Measurements from ENCODE around the gene PSMB10.
A peak's percentile ranks its signal among the peaks of the same experiment; 100 is the strongest.

PSMB10 gene

DNA sequence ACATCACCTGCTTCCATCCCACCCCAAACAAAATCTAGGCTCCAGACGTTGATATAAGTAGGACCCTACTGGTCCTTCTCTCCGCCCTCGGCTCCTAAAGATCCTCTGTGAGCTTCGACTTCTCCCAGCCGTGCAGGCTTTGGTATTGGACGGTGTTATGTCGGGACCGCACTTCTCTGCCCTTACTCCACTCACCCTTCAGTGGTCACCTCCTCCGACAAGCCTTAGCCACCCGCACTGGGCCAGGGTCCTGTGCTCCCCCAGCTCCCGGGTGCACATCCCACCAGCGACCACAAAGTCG, 1.6 kb downstream of the PSMB10 start:
- Histone ChIP-seq H3K36me3 (replicated peaks; ENCODE audit: low read depth, low read length) (peaks cover 54% of the 10 kb centered on the region), H3K27me3 (ENCODE audit: low read depth, low read length) (no peaks in the 10 kb centered on the region), H4K20me1 (ENCODE audit: insufficient read depth, low read length) (peaks cover 8% of the 10 kb centered on the region), H3K4me1 (ENCODE audit: low read length) (peaks cover 19% of the 10 kb centered on the region), H3K4me3 (ENCODE audit: low read length) (peak overlapping the region; percentile 93), H3K79me2 (ENCODE audit: low read length) (peaks cover 42% of the 10 kb centered on the region), H3K9ac (ENCODE audit: low read length) (peak overlapping the region; percentile 48; the same call in 1 of the 2 replicates), H3K27ac (ENCODE audit: low read length) (peak overlapping the region; percentile 16; the same call in 1 of the 2 replicates), H2AFZ (ENCODE audit: low read depth, low read length) (no peak overlapping the region), H3K9me3 (ENCODE audit: insufficient read depth, low read length) (no peaks in the 10 kb centered on the region), H3K4me2 (ENCODE audit: low read length) (peak overlapping the region; percentile 96)
- TF ChIP-seq EZH2phosphoT487 (IDR thresholded peaks at IDR 0.05; ENCODE audit: low read depth) = no peak
- TF ChIP-seq, protein P1, sequence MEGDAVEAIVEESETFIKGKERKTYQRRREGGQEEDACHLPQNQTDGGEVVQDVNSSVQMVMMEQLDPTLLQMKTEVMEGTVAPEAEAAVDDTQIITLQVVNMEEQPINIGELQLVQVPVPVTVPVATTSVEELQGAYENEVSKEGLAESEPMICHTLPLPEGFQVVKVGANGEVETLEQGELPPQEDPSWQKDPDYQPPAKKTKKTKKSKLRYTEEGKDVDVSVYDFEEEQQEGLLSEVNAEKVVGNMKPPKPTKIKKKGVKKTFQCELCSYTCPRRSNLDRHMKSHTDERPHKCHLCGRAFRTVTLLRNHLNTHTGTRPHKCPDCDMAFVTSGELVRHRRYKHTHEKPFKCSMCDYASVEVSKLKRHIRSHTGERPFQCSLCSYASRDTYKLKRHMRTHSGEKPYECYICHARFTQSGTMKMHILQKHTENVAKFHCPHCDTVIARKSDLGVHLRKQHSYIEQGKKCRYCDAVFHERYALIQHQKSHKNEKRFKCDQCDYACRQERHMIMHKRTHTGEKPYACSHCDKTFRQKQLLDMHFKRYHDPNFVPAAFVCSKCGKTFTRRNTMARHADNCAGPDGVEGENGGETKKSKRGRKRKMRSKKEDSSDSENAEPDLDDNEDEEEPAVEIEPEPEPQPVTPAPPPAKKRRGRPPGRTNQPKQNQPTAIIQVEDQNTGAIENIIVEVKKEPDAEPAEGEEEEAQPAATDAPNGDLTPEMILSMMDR (IDR thresholded peaks at IDR 0.05; ENCODE audit: low read depth, low read length) = no peak

DNA sequence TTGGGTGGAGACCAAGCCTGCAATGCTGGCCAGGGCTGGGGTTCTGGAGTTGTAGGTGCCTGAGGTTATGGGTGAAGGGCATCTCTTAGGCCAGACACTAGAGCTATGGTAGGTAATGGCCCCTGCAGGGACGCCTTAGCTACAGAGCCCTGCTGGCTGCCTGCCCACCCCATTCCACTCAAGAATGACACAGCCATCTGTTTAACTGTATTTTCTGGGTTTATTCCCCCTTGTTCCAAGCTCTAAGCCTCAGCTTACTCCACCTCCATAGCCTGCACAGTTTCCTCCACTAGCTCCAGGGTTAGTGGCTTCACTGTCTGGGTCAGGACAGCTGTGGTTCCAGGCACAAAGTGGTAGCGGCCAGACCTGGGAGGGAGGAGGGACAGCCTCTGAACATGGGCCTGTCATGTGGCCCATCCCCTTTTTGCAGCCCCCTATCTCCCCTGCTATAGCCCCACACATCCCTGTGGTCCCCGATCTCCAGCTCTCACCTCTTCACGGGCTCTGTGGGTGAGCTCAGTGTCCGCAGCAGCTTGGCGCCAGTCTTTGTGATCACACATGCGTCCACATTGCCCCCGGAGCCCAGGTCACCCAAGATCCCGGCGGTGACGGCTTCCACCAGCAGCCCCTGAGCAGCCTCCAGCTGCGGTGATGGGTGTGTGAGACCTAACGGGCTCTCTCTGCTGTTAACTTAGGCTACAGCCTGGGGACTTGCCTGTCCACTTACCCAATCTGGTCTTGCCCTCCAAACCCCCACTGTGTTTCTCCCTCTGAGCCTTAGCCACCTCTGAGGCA, 2.1 kb downstream of the PSMB10 start:
- TF ChIP-seq, protein P1 (IDR thresholded peaks at IDR 0.05; ENCODE audit: low read depth, low read length) = no peak
- TF ChIP-seq EZH2phosphoT487 (IDR thresholded peaks at IDR 0.05; ENCODE audit: low read depth) = no peak
- H2AFZ ChIP-seq (ENCODE audit: low read depth, low read length) = no peak overlapping the region
- no peak overlapping the region for H3K27ac ChIP-seq (ENCODE audit: low read length)
- H3K4me1 ChIP-seq (ENCODE audit: low read length) = peaks cover 24% of the 10 kb centered on the region
- H3K9ac ChIP-seq (ENCODE audit: low read length) = no peak overlapping the region; the same call in 1 of the 2 replicates
- peaks cover 48% of the 10 kb centered on the region for H3K36me3 ChIP-seq (replicated peaks; ENCODE audit: low read depth, low read length)
- no peaks in the 10 kb centered on the region for H3K9me3 ChIP-seq (ENCODE audit: insufficient read depth, low read length)
- no peaks in the 10 kb centered on the region for H3K27me3 ChIP-seq (ENCODE audit: low read depth, low read length)
- H3K4me2 ChIP-seq (ENCODE audit: low read length) = peak overlapping the region; percentile 96
- peak overlapping the region; percentile 93 for H3K4me3 ChIP-seq (ENCODE audit: low read length)
- H4K20me1 ChIP-seq (ENCODE audit: insufficient read depth, low read length) = peaks cover 9% of the 10 kb centered on the region
- H3K79me2 ChIP-seq (ENCODE audit: low read length) = peaks cover 39% of the 10 kb centered on the region

GRCh38 chr16:67933805-67934204, 2.8 kb downstream of the PSMB10 start:
- Histone ChIP-seq H3K27me3 (ENCODE audit: low read depth, low read length) (no peaks in the 10 kb centered on the region), H3K4me2 (ENCODE audit: low read length) (no peak overlapping the region), H2AFZ (ENCODE audit: low read depth, low read length) (no peak overlapping the region), H3K79me2 (ENCODE audit: low read length) (peaks cover 36% of the 10 kb centered on the region), H3K27ac (ENCODE audit: low read length) (no peak overlapping the region), H3K36me3 (replicated peaks; ENCODE audit: low read depth, low read length) (peaks cover 46% of the 10 kb centered on the region), H3K9ac (ENCODE audit: low read length) (no peak overlapping the region), H3K4me3 (ENCODE audit: low read length) (no peak overlapping the region), H3K9me3 (ENCODE audit: insufficient read depth, low read length) (no peaks in the 10 kb centered on the region), H4K20me1 (ENCODE audit: insufficient read depth, low read length) (peaks cover 13% of the 10 kb centered on the region), H3K4me1 (ENCODE audit: low read length) (peaks cover 31% of the 10 kb centered on the region)
- TF ChIP-seq, protein P1 (IDR thresholded peaks at IDR 0.05; ENCODE audit: low read depth, low read length) = no peak
- no peak for TF ChIP-seq EZH2phosphoT487 (IDR thresholded peaks at IDR 0.05; ENCODE audit: low read depth)

DNA sequence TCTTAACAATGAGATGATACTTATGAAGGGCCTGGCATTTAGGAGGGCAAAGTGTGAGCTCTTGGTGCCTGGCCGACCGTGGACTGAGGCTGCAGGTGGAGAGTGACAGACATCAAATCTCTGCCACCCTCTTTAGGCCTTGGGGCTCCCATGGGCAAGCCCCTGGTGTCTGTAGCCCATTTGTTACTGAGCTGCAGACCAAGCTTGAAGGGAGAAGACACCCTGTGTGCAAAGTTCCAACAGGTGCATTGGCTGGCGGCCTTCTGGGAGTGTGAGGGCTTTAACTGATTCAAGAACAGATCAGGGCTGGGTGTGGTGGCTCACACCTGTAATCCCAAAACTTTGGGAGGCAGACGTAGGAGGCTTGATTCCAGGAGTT, 4.2 kb downstream of the PSMB10 start:
- Histone ChIP-seq H3K27ac (ENCODE audit: low read length) (no peak overlapping the region), H2AFZ (ENCODE audit: low read depth, low read length) (no peak overlapping the region), H3K9ac (ENCODE audit: low read length) (no peak overlapping the region), H3K4me2 (ENCODE audit: low read length) (no peak overlapping the region), H3K9me3 (ENCODE audit: insufficient read depth, low read length) (no peaks in the 10 kb centered on the region), H3K27me3 (ENCODE audit: low read depth, low read length) (no peaks in the 10 kb centered on the region), H4K20me1 (ENCODE audit: insufficient read depth, low read length) (peaks cover 17% of the 10 kb centered on the region), H3K4me3 (ENCODE audit: low read length) (no peak overlapping the region), H3K4me1 (ENCODE audit: low read length) (peaks cover 33% of the 10 kb centered on the region), H3K36me3 (replicated peaks; ENCODE audit: low read depth, low read length) (peaks cover 45% of the 10 kb centered on the region), H3K79me2 (ENCODE audit: low read length) (peaks cover 30% of the 10 kb centered on the region)
- no peak for TF ChIP-seq EZH2phosphoT487 (IDR thresholded peaks at IDR 0.05; ENCODE audit: low read depth)
- TF ChIP-seq, protein P1 (IDR thresholded peaks at IDR 0.05; ENCODE audit: low read depth, low read length) = no peak
